ENCODE data around the gene SKP1.

DNA sequence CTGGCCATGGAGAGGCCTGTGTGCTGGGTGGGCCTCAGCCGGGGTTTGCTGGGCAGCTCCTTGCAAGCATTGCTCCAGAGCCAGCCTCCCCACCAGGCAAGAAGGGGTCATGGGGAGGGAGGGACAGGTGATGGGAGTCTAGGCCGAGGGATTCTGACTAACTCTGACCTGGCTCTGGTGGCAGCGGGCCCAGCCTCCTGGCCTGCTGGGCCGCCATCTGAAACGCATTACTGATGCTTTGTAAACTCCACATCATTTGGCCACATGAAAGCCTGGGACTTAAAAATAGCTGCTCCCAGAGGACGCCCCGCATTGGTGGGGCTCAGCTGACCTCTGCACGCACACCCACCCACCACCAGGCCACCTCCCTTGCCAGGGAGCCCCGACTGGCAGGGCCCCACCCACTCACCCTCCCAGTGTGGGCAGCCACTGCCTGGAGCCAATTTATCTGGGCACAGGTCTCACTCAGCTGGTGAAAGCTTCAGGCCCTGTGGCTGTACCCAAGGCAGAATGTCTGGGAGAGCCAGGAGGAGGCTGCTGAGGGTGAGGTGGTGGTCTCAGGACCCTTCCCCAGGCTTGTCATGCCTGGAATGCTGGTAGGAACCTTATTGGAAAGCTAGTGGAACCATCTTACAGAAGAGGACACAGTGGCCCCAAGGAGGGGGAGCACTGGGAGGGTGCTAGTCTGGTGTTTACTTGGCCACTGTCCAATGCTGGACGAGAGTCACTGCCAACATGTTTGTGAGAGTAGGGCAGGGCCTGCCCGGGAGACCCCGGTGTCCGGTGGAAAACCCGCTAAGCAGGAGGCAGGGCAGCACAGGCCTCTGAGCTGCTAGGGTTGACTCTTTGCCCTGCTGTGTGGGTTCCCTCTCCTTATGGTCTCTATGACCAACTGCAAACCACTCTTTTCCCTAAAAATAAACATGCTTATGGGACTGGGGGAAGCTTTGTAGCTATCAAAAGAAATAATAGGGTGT lies 51.4 kb downstream of the SKP1 start:
- TF ChIP-seq, protein P1, sequence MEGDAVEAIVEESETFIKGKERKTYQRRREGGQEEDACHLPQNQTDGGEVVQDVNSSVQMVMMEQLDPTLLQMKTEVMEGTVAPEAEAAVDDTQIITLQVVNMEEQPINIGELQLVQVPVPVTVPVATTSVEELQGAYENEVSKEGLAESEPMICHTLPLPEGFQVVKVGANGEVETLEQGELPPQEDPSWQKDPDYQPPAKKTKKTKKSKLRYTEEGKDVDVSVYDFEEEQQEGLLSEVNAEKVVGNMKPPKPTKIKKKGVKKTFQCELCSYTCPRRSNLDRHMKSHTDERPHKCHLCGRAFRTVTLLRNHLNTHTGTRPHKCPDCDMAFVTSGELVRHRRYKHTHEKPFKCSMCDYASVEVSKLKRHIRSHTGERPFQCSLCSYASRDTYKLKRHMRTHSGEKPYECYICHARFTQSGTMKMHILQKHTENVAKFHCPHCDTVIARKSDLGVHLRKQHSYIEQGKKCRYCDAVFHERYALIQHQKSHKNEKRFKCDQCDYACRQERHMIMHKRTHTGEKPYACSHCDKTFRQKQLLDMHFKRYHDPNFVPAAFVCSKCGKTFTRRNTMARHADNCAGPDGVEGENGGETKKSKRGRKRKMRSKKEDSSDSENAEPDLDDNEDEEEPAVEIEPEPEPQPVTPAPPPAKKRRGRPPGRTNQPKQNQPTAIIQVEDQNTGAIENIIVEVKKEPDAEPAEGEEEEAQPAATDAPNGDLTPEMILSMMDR (IDR thresholded peaks at IDR 0.05) = no peak
- peak in 1 of 2 donors; percentile 32 for TF ChIP-seq POLR2AphosphoS5 (IDR thresholded peaks at IDR 0.05)
